ENCODE data around the gene MOG.
A peak's percentile ranks its signal among the peaks of the same experiment; 100 is the strongest.

The MOG gene

GRCh38 chr6:29630315-29630714 is 26.6 kb upstream of the MOG start:
- no peaks in the 10 kb centered on the region for H3K27me3 ChIP-seq (ENCODE audit: insufficient read depth, low read length, poor library complexity)
- H3K79me2 ChIP-seq (ENCODE audit: insufficient read depth, low read length), result no peaks in the 10 kb centered on the region
- ATAC-seq (ENCODE audit: insufficient read depth, low read depth) (no peak), DNase-seq (no peak)
- TF ChIP-seq EZH2 (IDR thresholded peaks at IDR 0.05; ENCODE audit: borderline replicate concordance, low read depth, low read length, severe bottlenecking) (no peak), CTCF (IDR thresholded peaks at IDR 0.05; ENCODE audit: borderline replicate concordance, extremely low read depth, low read length, poor library complexity, severe bottlenecking) (no peak)
- H4K20me1 ChIP-seq (ENCODE audit: insufficient read depth, low read length), result 0 out of 2 replicates have a peak, but pooled peaks cover 7% of the 10 kb centered on the region
- no peak overlapping the region for H2AFZ ChIP-seq (ENCODE audit: low read depth, low read length)
- H3K27ac ChIP-seq (ENCODE audit: low read length), result no peak overlapping the region
- no peaks in the 10 kb centered on the region for H3K36me3 ChIP-seq (ENCODE audit: insufficient read depth, low read length)
- H3K9ac ChIP-seq (ENCODE audit: low read depth, low read length), result no peak overlapping the region
- H3K4me2 ChIP-seq (ENCODE audit: insufficient read depth, low read length), result no peak overlapping the region
- no peak overlapping the region for H3K4me3 ChIP-seq (ENCODE audit: low read depth in 1 of 2, low read length in 2 of 2)
- peaks cover 50% of the 10 kb centered on the region for H3K4me1 ChIP-seq (ENCODE audit: insufficient read depth, low read length)
- H3K9me3 ChIP-seq (ENCODE audit: insufficient read depth, low read length, severe bottlenecking), result no peaks in the 10 kb centered on the region

- Histone ChIP-seq H3K27me3 (ENCODE audit: insufficient read depth, low read length, poor library complexity) (no peaks in the 10 kb centered on the region), H3K4me3 (ENCODE audit: low read depth in 1 of 2, low read length in 2 of 2) (no peak overlapping the region), H3K36me3 (ENCODE audit: insufficient read depth, low read length) (no peaks in the 10 kb centered on the region), H3K9me3 (ENCODE audit: insufficient read depth, low read length, severe bottlenecking) (no peaks in the 10 kb centered on the region), H3K27ac (ENCODE audit: low read length) (no peak overlapping the region), H3K9ac (ENCODE audit: low read depth, low read length) (no peak overlapping the region), H2AFZ (ENCODE audit: low read depth, low read length) (no peak overlapping the region), H3K4me2 (ENCODE audit: insufficient read depth, low read length) (peak overlapping the region; percentile 69; the same call in 1 of the 2 replicates), H3K79me2 (ENCODE audit: insufficient read depth, low read length) (no peaks in the 10 kb centered on the region), H3K4me1 (ENCODE audit: insufficient read depth, low read length) (peaks cover 50% of the 10 kb centered on the region), H4K20me1 (ENCODE audit: insufficient read depth, low read length) (0 out of 2 replicates have a peak, but pooled peaks cover 7% of the 10 kb centered on the region)
- ATAC-seq (ENCODE audit: insufficient read depth, low read depth) (no peak), DNase-seq (no peak)
- TF ChIP-seq EZH2 (IDR thresholded peaks at IDR 0.05; ENCODE audit: borderline replicate concordance, low read depth, low read length, severe bottlenecking) (no peak), CTCF (IDR thresholded peaks at IDR 0.05; ENCODE audit: borderline replicate concordance, extremely low read depth, low read length, poor library complexity, severe bottlenecking) (no peak)
These were observed 25.6 kb upstream of the MOG start for GRCh38 chr6:29631209-29631810.

- Histone ChIP-seq H3K36me3 (ENCODE audit: insufficient read depth, low read length) (no peaks in the 10 kb centered on the region), H4K20me1 (ENCODE audit: insufficient read depth, low read length) (0 out of 2 replicates have a peak, but pooled peaks cover 7% of the 10 kb centered on the region), H2AFZ (ENCODE audit: low read depth, low read length) (peak overlapping the region; percentile 64; the same call in 1 of the 2 replicates), H3K9ac (ENCODE audit: low read depth, low read length) (peak overlapping the region; percentile 59), H3K27ac (ENCODE audit: low read length) (no peak overlapping the region), H3K4me1 (ENCODE audit: insufficient read depth, low read length) (peaks cover 50% of the 10 kb centered on the region), H3K4me2 (ENCODE audit: insufficient read depth, low read length) (peak overlapping the region; percentile 69), H3K9me3 (ENCODE audit: insufficient read depth, low read length, severe bottlenecking) (no peaks in the 10 kb centered on the region), H3K27me3 (ENCODE audit: insufficient read depth, low read length, poor library complexity) (no peaks in the 10 kb centered on the region), H3K79me2 (ENCODE audit: insufficient read depth, low read length) (no peaks in the 10 kb centered on the region), H3K4me3 (ENCODE audit: low read depth in 1 of 2, low read length in 2 of 2) (peak overlapping the region; percentile 56 to 59; a peak in 3 of 4 replicates)
- ATAC-seq (ENCODE audit: insufficient read depth, low read depth) (peak; percentile 51), DNase-seq (peak; percentile 72)
- no peak for TF ChIP-seq CTCF (IDR thresholded peaks at IDR 0.05; ENCODE audit: borderline replicate concordance, extremely low read depth, low read length, poor library complexity, severe bottlenecking)
These were observed 24.8 kb upstream of the MOG start for GRCh38 chr6:29631860-29632731.
